ENCODE measurements around the gene HOOK1.
"Not testable (repeated sequence)": the region's sequence is repeated elsewhere in the genome, so short reads cannot be mapped to it uniquely, and the experiment has no call there.

- TF ChIP-seq, protein P1, sequence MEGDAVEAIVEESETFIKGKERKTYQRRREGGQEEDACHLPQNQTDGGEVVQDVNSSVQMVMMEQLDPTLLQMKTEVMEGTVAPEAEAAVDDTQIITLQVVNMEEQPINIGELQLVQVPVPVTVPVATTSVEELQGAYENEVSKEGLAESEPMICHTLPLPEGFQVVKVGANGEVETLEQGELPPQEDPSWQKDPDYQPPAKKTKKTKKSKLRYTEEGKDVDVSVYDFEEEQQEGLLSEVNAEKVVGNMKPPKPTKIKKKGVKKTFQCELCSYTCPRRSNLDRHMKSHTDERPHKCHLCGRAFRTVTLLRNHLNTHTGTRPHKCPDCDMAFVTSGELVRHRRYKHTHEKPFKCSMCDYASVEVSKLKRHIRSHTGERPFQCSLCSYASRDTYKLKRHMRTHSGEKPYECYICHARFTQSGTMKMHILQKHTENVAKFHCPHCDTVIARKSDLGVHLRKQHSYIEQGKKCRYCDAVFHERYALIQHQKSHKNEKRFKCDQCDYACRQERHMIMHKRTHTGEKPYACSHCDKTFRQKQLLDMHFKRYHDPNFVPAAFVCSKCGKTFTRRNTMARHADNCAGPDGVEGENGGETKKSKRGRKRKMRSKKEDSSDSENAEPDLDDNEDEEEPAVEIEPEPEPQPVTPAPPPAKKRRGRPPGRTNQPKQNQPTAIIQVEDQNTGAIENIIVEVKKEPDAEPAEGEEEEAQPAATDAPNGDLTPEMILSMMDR (IDR thresholded peaks at IDR 0.05), result not testable (repeated sequence)
- TF ChIP-seq POLR2A, EP300 (IDR thresholded peaks at IDR 0.05): not testable (repeated sequence)
These were observed 100.1 kb downstream of the HOOK1 start for GRCh38 chr1:59914791-59915286.

All from tibial nerve (tissue), 4 donors.